Testis (tissue), 2 donors: ENCODE measurements around the gene ZMYND19.

Source experiments
- CTCF ChIP-seq, 3 experiments: fragments of 450-650 bp in 2 of 3; fragments of 200-600 bp in 1 of 3; sonication (generic) in 1 of 3; IDR thresholded peaks; one replicate each; pipeline ENCODE4 v1.5.1; 2016 to 2019; ENCODE audit warnings: antibody characterized with exemption in 3 of 3, mild to moderate bottlenecking in 2 of 3, moderate library complexity in 1 of 3
- POLR2A ChIP-seq: fragments of 450-650 bp; IDR thresholded peaks from one replicate; pipeline ENCODE4 v1.6.1; 2017; ENCODE audit warnings: antibody characterized with exemption, mild to moderate bottlenecking, moderate library complexity

- TF ChIP-seq CTCF (IDR thresholded peaks at IDR 0.05) = no peak
- no peak for TF ChIP-seq POLR2A
Measured at GRCh38 chr9:137583957-137584356, 6.4 kb downstream of the ZMYND19 start.
